Neural crest cell (in vitro differentiated cells): ENCODE data around the gene CLN3. TPM values are rescaled to one million over a fixed set of nuclear protein-coding genes. Genes with fewer than 3 reads are reported as not detected.

Experiments used
- DNase-seq: peaks from one replicate; pipeline ENCODE4 v3.0.0; 2021; ENCODE audit warnings: low read depth, mixed read lengths, low spot score
- H3K27ac Mint-ChIP-seq: one replicate; pipeline ENCODE4 v1.8.0; 2021; ENCODE audit warnings: mild to moderate bottlenecking, mixed read lengths; ENCODE audit not compliant: unreplicated experiment
- H3K27me3 Mint-ChIP-seq: 2 replicates; pipeline ENCODE4 v1.8.0; 2021; ENCODE audit warnings: low read depth, mild to moderate bottlenecking, mixed read lengths
- H3K36me3 Mint-ChIP-seq: 2 replicates; pipeline ENCODE4 v1.8.0; 2021; ENCODE audit warnings: low read depth, mild to moderate bottlenecking, mixed read lengths
- H3K4me1 Mint-ChIP-seq: 2 replicates; pipeline ENCODE4 v1.8.0; 2021; ENCODE audit warnings: mixed read lengths
- H3K4me3 Mint-ChIP-seq: one replicate; pipeline ENCODE4 v1.8.0; 2021; ENCODE audit warnings: mild to moderate bottlenecking, mixed read lengths
- H3K9me3 Mint-ChIP-seq: 2 replicates; pipeline ENCODE4 v1.8.0; 2021; ENCODE audit warnings: mixed read lengths
- total RNA-seq: library from RNA; stranded (reverse); gene quantifications from 2 replicates; pipeline ENCODE4 v1.2.1, GENCODE V29; 2021
- TF ChIP-seq, protein P1 (sequence below): fragments of 200-600 bp; sonication (generic); conservative IDR thresholded peaks from 2 replicates; pipeline ENCODE4 v1.5.0; 2021; ENCODE audit warnings: antibody characterized with exemption, mild to moderate bottlenecking

CLN3 gene
- total RNA-seq, 1 donor from 2014 or later: 34.6 TPM

DNA sequence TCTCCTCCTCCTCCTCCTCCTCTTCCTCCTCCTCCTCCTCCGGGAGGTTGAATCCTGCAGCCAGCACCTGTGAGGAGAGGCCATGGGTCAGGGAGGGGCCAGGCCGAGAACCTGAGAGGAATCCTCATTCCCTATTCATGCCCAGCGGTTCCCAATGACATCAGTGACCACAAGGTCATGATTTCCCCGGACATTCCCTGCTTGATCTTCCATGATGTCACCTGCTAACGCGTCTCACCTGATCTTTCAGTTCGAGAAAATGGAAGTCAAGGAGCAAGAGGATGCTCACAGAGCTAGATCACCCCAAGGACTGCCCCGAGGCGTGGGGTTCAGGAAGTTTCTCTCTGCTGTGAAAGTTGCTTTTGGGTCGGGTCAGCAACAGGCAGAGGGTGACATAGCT, 8.0 kb upstream of the CLN3 start:
- H3K36me3 Mint-ChIP-seq: no peaks in the 10 kb centered on the region
- no peak for DNase-seq
- peak overlapping the region; percentile 80 for H3K27ac Mint-ChIP-seq
- TF ChIP-seq, protein P1, sequence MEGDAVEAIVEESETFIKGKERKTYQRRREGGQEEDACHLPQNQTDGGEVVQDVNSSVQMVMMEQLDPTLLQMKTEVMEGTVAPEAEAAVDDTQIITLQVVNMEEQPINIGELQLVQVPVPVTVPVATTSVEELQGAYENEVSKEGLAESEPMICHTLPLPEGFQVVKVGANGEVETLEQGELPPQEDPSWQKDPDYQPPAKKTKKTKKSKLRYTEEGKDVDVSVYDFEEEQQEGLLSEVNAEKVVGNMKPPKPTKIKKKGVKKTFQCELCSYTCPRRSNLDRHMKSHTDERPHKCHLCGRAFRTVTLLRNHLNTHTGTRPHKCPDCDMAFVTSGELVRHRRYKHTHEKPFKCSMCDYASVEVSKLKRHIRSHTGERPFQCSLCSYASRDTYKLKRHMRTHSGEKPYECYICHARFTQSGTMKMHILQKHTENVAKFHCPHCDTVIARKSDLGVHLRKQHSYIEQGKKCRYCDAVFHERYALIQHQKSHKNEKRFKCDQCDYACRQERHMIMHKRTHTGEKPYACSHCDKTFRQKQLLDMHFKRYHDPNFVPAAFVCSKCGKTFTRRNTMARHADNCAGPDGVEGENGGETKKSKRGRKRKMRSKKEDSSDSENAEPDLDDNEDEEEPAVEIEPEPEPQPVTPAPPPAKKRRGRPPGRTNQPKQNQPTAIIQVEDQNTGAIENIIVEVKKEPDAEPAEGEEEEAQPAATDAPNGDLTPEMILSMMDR: no peak
- H3K4me3 Mint-ChIP-seq: no peak overlapping the region
- peaks cover 3% of the 10 kb centered on the region for H3K27me3 Mint-ChIP-seq
- H3K4me1 Mint-ChIP-seq: no peaks in the 10 kb centered on the region
- no peaks in the 10 kb centered on the region for H3K9me3 Mint-ChIP-seq

DNA sequence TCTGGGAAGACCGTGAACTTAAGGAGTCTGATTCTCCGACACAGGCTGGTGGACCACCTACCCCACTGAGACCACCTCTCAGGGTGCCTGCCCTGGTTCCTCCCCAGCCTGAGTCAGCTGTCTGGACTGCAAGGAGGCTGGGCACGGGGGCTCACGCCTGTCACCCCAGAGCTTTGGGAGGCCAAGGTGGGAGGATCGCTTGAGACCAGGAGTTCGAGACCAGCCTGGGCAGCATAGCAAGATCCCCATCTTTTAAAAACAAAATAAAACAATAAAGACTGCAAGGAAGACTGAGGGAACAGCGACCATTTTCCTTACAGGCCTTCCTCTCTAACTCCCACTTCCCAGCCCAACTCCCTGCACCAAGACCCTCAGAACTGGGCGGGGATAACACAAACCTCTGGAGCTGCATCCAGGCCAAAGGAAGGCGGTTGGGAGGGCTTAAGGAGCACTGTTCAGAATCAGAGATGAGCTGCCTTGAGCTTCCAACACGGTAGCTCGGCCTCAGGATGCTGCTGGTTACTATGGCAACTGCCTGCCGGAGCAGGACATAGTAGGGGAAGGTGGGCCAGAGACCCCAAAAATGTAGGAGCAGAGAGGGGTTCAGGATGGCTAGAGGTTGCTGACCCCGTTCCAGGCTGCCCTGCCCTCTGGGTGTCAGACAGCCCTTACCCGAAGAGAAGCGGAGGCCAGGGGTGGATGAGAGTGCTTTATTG, 7.0 kb upstream of the CLN3 start:
- H3K36me3 Mint-ChIP-seq: no peaks in the 10 kb centered on the region
- DNase-seq: no peak
- H3K27ac Mint-ChIP-seq: no peak overlapping the region
- TF ChIP-seq, protein P1: no peak
- no peaks in the 10 kb centered on the region for H3K27me3 Mint-ChIP-seq
- no peaks in the 10 kb centered on the region for H3K9me3 Mint-ChIP-seq
- no peaks in the 10 kb centered on the region for H3K4me1 Mint-ChIP-seq
- H3K4me3 Mint-ChIP-seq: no peak overlapping the region

DNA sequence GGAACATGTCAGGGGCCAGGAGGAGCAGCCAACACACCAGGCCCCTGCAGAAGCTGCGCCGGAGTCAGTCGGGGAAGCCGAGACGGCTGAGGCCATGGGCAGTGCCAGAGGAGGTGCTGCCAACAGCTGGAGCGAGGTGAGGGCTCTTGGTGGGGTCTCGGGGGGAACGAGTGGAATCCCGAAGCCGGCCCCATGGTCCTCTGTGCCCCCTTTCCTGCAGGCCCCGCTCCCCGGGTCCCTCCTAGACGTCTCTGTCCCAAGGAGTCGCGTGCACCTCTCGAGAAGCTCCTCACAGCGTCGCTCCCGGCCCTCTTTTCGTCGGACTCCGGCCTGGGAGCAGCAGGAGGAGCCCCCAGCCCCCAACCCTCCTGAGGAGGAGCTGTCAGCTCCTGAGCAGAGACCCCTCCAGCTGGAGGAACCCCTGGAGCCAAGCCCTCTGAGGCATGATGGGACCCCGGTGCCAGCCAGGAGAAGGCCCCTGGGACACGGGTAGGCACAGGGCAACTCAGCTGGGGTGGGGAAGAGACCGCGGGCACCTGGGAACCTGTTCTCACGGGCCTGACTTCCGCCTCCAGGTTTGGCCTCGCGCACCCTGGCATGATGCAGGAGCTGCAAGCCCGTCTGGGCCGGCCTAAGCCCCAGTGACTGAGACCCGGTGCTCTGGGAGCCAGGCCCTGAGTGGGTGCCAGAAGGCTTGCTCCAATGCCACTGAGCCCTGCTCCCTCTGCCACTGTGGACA, 6.2 kb upstream of the CLN3 start:
- TF ChIP-seq, protein P1: no peak
- Mint-ChIP-seq H3K27ac (no peak overlapping the region), H3K9me3 (no peaks in the 10 kb centered on the region), H3K4me1 (no peaks in the 10 kb centered on the region), H3K27me3 (no peaks in the 10 kb centered on the region), H3K4me3 (no peak overlapping the region), H3K36me3 (no peaks in the 10 kb centered on the region)
- DNase-seq: no peak

DNA sequence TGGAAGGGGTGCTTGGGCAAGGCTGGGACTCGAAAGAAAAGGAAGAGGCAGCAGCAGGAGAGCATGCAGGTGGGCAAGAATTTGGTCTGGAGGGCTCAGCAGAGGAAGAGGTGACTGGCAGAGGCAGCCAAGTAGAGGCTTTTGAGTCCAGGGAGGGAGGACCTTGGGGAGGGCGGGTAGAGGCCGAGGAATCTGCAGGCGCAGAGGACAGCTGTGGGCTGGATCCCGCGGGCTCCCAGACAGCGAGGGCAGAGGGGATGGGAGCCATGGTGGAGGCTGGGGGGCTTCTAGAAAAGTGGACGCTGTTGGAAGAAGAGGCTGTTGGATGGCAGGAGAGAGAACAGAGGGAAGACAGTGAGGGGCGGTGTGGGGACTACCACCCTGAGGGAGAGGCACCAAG, 5.5 kb upstream of the CLN3 start:
- H3K27me3 Mint-ChIP-seq: no peaks in the 10 kb centered on the region
- no peak for DNase-seq
- TF ChIP-seq, protein P1: no peak
- H3K4me1 Mint-ChIP-seq: peaks cover under 1% of the 10 kb centered on the region
- peak overlapping the region; percentile 96 for H3K27ac Mint-ChIP-seq
- H3K4me3 Mint-ChIP-seq: no peak overlapping the region
- no peaks in the 10 kb centered on the region for H3K36me3 Mint-ChIP-seq
- no peaks in the 10 kb centered on the region for H3K9me3 Mint-ChIP-seq

DNA sequence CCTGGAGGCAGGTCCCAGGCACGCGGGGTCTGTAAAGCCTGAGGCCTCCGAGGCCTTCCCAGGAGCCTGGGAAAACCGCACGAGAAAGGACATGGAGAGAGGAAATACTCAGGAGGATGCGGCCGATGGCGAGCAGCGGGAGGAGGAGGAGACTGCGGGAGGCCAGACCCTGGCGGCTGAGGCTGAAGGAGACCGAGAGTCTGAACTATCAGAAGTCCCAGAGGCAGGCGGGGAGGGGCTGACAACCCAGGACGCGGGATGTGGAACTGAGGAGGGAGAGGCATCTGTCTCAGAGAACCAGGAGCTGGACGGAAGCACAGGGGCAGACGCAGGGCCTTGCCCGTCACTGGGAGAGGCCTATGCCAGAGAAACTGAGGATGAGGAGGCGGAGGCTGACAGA, 5.0 kb upstream of the CLN3 start:
- Mint-ChIP-seq H3K9me3 (no peaks in the 10 kb centered on the region), H3K4me1 (peaks cover 6% of the 10 kb centered on the region), H3K27me3 (no peaks in the 10 kb centered on the region), H3K36me3 (no peaks in the 10 kb centered on the region), H3K4me3 (no peak overlapping the region), H3K27ac (peak overlapping the region; percentile 90)
- TF ChIP-seq, protein P1: no peak
- no peak for DNase-seq
